Measurements from ENCODE around the gene UMODL1. TPM values are rescaled to one million over a fixed set of nuclear protein-coding genes. Genes with fewer than 3 reads are reported as not detected.

The UMODL1 gene
- total and polyA plus RNA-seq, 12 donors, result 0.10 to 0.79 (median 0.17) TPM; not detected in 9

DNA sequence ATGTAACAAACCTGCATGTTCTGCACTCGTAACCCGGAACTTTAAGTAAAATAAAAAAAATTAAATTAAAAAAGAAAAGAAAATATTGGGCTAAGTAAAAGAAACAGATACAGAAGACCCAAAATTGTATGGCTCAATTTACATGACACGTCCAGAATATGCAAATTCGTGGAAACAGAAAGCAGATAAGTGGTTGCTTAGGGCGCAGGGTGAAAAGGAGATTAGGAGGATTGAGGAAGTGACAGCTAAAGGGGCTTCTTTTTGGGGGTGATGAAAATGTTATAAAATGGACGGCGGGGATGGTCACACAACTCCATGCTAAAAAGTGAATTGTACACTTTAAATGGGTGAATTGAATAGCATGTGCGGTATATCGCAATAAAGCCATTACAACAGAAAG is 33.6 kb upstream of the UMODL1 start:
- no peak overlapping the region for H3K4me3 ChIP-seq
- no peak overlapping the region for H3K27ac ChIP-seq
- peaks cover 0 to 19% of the 10 kb centered on the region in 2 donors for H3K4me1 ChIP-seq (replicated peaks in 1 of 2)
- intact Hi-C loops (cut with DNase I), result no loop called here
- no peaks in the 10 kb centered on the region for H3K27me3 ChIP-seq
- DNase-seq, result no peak
- 83 to 96% (median 93%) methylated on average over 9 of the region's 9 CpGs for WGBS, 4 donors
- no peaks in the 10 kb centered on the region for H3K9me3 ChIP-seq (replicated peaks in 1 of 3)
- TF ChIP-seq POLR2A (IDR thresholded peaks at IDR 0.05) (no peak), CTCF (IDR thresholded peaks at IDR 0.05) (no peak)
- H3K36me3 ChIP-seq (replicated peaks in 1 of 2), result no peaks in the 10 kb centered on the region

GRCh38 chr21:42037943-42038342 is 33.2 kb upstream of the UMODL1 start:
- H3K36me3 ChIP-seq (replicated peaks in 1 of 2), result no peaks in the 10 kb centered on the region
- WGBS, 4 donors, result 64 to 80% (median 77%) methylated on average over 10 to 12 of the region's 12 CpGs
- no peaks in the 10 kb centered on the region for H3K27me3 ChIP-seq
- no peak overlapping the region for H3K4me3 ChIP-seq
- DNase-seq, result peak in 1 of 7 donors; percentile 10
- H3K27ac ChIP-seq, result no peak overlapping the region
- TF ChIP-seq CTCF (IDR thresholded peaks at IDR 0.05), result no peak
- TF ChIP-seq POLR2A (IDR thresholded peaks at IDR 0.05), result no peak
- H3K4me1 ChIP-seq (replicated peaks in 1 of 2), result peaks cover 0 to 19% of the 10 kb centered on the region in 2 donors
- intact Hi-C loops (cut with DNase I), result no loop called here
- no peaks in the 10 kb centered on the region for H3K9me3 ChIP-seq (replicated peaks in 1 of 3)

- Histone ChIP-seq H3K4me3 (no peak overlapping the region), H3K27ac (peak overlapping the region in 2 of 5 donors; percentile 67 to 91), H3K36me3 (replicated peaks in 1 of 2) (no peaks in the 10 kb centered on the region), H3K27me3 (no peaks in the 10 kb centered on the region), H3K9me3 (replicated peaks in 1 of 3) (no peaks in the 10 kb centered on the region), H3K4me1 (replicated peaks in 1 of 2) (peaks cover 0 to 19% of the 10 kb centered on the region in 2 donors)
- TF ChIP-seq CTCF (IDR thresholded peaks at IDR 0.05) (no peak), POLR2A (IDR thresholded peaks at IDR 0.05) (no peak)
- WGBS, 4 donors, result 88 to 99% (median 91%) methylated on average over 10 of the region's 10 CpGs
- intact Hi-C loops (cut with DNase I), result no loop called here
- DNase-seq, result no peak
Observed at GRCh38 chr21:42038393-42038792, 32.7 kb upstream of the UMODL1 start.

- Histone ChIP-seq H3K9me3 (replicated peaks in 1 of 3) (no peaks in the 10 kb centered on the region), H3K27me3 (no peaks in the 10 kb centered on the region), H3K4me1 (replicated peaks in 1 of 2) (peaks cover 0 to 19% of the 10 kb centered on the region in 2 donors), H3K27ac (peak overlapping the region in 4 of 5 donors; percentile 46 to 91 (median 72)), H3K4me3 (no peak overlapping the region), H3K36me3 (replicated peaks in 1 of 2) (no peaks in the 10 kb centered on the region)
- no peak for TF ChIP-seq CTCF (IDR thresholded peaks at IDR 0.05)
- no peak for TF ChIP-seq POLR2A (IDR thresholded peaks at IDR 0.05)
- intact Hi-C loops (cut with DNase I), result no loop called here
- WGBS, 4 donors, result 86 to 88% (median 88%) methylated on average over 8 of the region's 8 CpGs
- peak in 1 of 7 donors; percentile 8 for DNase-seq
Observed at GRCh38 chr21:42038826-42039425, 32.2 kb upstream of the UMODL1 start.

All from adrenal gland (tissue), 12 donors.